PFSK-1 (cell line): ENCODE measurements around the gene NDUFAF5.

Experiments used
- TAF1 ChIP-seq: IDR thresholded peaks from 2 replicates; pipeline ENCODE4 v1.6.1; 2012; ENCODE audit warnings: low read length, control low read depth, borderline replicate concordance; ENCODE audit not compliant: insufficient read depth
- TF ChIP-seq, protein P1 (sequence below), 2 experiments: IDR thresholded peaks; 2 replicates each; pipeline versions ENCODE4 v1.6.1 to v1.8.0; 2011 to 2012; ENCODE audit warnings: low read depth in 2 of 2, low read length in 2 of 2, control low read depth in 1 of 2, inconsistent platforms in 1 of 2, mild to moderate bottlenecking in 1 of 2, moderate library complexity in 1 of 2; ENCODE audit not compliant: insufficient read depth in 1 of 2

DNA sequence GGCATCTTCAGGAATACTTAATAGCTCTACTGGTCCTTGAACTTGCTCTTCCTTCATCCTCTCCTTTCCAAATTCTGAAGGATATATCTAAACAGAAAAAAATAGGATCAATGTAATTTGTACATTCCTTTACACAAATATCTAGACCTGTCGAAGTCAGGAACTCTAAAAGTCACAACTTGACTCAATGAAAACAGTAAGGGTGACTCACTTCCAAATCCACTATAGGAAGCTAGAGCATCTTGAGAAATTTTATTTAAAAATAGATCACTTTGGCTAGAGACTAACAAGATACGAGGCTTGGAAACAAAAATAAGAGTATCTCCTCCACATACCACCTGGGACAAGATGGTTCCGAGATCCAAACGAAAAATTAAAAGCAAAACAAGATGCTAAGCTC, 12.3 kb upstream of the NDUFAF5 start:
- TF ChIP-seq, protein P1, sequence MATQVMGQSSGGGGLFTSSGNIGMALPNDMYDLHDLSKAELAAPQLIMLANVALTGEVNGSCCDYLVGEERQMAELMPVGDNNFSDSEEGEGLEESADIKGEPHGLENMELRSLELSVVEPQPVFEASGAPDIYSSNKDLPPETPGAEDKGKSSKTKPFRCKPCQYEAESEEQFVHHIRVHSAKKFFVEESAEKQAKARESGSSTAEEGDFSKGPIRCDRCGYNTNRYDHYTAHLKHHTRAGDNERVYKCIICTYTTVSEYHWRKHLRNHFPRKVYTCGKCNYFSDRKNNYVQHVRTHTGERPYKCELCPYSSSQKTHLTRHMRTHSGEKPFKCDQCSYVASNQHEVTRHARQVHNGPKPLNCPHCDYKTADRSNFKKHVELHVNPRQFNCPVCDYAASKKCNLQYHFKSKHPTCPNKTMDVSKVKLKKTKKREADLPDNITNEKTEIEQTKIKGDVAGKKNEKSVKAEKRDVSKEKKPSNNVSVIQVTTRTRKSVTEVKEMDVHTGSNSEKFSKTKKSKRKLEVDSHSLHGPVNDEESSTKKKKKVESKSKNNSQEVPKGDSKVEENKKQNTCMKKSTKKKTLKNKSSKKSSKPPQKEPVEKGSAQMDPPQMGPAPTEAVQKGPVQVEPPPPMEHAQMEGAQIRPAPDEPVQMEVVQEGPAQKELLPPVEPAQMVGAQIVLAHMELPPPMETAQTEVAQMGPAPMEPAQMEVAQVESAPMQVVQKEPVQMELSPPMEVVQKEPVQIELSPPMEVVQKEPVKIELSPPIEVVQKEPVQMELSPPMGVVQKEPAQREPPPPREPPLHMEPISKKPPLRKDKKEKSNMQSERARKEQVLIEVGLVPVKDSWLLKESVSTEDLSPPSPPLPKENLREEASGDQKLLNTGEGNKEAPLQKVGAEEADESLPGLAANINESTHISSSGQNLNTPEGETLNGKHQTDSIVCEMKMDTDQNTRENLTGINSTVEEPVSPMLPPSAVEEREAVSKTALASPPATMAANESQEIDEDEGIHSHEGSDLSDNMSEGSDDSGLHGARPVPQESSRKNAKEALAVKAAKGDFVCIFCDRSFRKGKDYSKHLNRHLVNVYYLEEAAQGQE (IDR thresholded peaks at IDR 0.05; ENCODE audit: insufficient read depth in 1 of 2, low read depth in 2 of 2, low read length in 2 of 2): no peak
- TF ChIP-seq TAF1: no peak
